ENCODE measurements around the gene VSTM2L. TPM values are rescaled to one million over a fixed set of nuclear protein-coding genes. Genes with fewer than 3 reads are reported as not detected.

VSTM2L gene
- polyA plus RNA-seq, 4 donors: 1.6 to 23.0 (median 2.2) TPM

DNA sequence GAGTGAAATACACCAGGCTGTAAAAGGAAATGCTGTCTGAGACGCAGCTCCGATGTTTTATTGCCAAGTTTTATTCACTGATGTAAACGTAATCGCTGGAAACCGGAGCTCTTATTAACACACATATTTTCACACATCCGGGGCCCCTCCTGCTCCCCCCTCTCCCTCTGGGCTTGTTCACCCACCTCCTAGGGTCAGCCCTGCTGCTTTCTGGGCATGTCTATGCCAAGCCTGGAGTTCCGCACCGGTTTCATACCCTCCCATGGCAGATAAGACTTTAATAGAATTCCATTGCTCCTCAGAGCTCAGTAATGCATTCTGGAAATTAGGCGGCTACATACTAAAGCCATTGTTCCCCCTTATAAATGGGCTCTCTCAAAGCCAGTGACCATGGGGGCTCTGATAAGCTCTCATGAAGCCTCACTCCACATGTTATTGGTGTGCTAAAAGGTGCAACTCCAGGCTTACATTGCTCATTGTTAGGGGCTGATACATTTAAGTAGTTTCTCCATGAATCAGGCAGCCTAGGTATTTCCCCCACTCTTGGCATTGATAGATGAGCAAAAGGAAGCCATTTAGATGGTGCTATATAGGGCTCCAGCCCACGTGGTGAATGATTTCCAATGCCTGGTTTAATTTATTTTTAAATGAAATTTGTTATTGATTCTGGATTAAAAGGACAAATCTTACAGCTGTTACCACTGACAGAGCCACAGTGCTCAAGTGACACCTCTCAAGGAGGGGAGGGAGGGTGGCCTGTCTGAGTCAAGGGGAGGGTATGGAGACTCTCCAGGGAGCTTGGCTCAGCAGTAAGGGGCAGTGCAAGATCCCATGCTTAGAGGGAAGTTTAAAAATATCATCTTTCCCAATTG, 4.5 kb upstream of the VSTM2L start:
- DNase-seq (ENCODE audit: low read depth in 4 of 4, low spot score in 3 of 4): no peak

DNA sequence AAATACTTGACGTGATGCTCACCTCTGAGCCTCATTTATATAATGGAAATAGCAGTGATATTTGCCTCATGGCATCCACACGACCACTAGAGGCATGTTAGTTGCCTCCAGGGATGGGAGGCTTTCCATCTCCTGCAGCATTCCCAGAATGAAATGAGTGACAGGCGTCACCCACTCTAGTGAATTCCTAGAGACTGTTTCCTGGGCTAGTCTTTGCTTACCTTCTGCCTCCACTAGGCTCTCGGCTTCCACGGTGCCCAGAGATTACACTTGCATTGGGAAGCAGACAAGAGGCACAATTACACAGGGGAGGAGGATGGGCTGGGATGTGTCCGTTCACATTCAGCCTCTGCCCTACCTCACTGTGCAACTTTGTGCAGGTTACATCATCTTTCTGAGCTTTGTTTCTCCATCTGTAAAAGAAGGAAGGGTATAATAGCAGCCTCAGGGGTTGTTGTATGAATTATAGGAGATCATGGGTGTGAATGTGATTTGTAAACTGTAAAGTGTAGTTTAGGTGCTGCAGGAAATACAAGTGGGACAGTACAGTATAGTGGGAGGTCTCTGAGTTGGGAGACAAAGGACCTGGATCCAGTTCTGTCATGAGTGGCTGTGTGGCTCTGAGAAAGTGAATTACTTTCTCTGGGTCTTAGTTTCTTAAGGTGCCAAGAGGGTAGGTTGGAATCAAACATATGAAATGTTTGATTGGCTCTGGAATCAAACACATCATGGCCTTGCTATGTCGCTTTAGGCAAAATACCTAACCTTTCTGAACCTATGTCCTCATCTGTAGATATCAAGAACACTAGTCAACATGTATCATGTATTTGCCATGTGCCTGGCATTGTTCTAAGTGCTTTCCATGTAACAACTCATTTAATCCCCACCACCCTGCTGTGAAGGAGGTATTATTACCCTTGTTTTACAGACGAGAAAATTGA, 3.6 kb upstream of the VSTM2L start:
- DNase-seq (ENCODE audit: low read depth in 4 of 4, low spot score in 3 of 4): no peak

GRCh38 chr20:37901240-37901639, 1.7 kb upstream of the VSTM2L start:
- DNase-seq (ENCODE audit: low read depth in 4 of 4, low spot score in 3 of 4): no peak

DNA sequence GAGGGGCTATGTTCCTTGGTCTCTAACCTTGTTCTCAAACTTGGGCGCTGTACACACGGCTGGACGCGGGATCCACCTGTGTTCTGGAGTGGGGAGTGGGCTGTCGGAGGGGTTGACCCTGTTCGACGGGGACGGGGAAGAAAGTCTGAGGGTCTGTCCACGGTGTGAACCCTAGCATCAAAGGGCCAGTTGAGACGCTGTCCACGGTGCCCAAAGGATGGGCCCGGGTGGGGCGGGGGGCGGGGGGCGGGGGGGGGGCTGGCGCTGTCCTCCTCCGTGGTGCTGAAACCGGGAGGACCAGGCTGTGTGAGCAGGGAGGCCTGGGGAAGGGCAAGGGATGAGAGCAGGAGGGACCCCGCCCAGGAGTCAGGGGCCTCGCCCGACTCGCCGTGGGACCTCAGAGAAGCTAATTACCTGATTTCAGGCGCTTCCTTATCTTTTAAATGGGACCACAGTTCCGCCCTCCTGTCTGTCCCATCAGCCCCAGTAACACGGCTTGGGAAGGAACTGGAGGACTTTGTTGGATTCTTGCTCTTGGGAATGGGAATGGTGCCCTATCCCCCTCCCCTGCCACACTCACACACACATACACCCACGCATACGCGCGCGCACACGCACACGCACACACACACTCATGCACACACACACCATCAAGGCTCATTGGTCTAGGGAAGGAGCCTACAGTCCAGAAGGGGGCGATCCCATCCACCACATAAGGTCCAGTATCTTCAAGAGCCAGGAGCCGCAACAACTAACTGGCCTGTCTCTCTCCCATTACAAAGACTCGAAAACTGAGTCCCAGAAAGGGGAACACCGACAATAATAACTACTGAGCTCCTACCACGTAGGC, 1.0 kb upstream of the VSTM2L start:
- no peak for DNase-seq (ENCODE audit: low read depth in 4 of 4, low spot score in 3 of 4)

GRCh38 chr20:37903317-37904007, 535 bp downstream of the VSTM2L start:
- no peak for DNase-seq (ENCODE audit: low read depth in 4 of 4, low spot score in 3 of 4)

- DNase-seq (ENCODE audit: low read depth in 4 of 4, low spot score in 3 of 4): no peak
Measured at GRCh38 chr20:37904008-37904642, 1.2 kb downstream of the VSTM2L start.

DNA sequence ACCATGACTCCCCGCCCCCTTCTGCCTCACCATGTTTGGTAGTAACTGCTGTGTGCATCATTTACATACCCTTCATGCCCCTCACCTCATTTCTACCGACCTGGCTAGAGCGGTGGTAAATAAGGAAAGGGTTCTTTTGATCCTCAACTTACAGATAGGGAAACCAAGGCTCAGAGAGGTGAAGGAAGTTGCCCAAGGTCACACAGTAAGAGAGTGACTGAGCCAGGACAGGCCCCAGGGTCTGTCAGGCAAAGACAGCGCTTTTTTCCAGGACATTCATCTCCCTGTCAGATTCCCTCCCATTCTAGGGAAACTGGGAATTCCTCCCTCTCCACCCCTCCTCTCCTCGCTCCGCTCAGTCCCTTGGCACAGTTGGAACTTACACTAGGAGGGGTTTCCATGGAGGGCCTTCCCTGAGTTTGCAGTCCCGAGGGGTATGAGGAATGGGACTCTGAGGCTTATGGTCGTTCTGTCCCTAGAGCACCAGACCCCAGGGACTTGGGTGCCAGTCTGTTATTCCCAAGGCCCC, 2.0 kb downstream of the VSTM2L start:
- DNase-seq (ENCODE audit: low read depth in 4 of 4, low spot score in 3 of 4): no peak

GRCh38 chr20:37905671-37906613, 3.0 kb downstream of the VSTM2L start:
- no peak for DNase-seq (ENCODE audit: low read depth in 4 of 4, low spot score in 3 of 4)

DNA sequence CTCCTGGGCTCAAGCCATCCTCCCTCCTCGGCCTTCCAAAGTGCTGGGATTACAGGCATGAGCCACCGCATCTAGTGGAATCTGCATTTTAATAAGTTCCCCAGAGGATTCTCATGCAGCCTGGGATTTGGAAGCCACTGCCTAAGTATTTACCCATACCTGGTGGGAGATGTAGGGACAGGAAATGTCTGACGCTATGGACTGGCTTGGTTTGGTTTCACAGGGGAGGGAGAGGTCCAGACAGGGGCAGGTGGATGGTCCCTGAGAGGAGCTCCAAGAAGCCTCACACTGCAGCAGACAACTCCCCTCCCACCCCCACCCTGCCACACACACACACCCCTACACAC, 4.4 kb downstream of the VSTM2L start:
- no peak for DNase-seq (ENCODE audit: low read depth in 4 of 4, low spot score in 3 of 4)

DNA sequence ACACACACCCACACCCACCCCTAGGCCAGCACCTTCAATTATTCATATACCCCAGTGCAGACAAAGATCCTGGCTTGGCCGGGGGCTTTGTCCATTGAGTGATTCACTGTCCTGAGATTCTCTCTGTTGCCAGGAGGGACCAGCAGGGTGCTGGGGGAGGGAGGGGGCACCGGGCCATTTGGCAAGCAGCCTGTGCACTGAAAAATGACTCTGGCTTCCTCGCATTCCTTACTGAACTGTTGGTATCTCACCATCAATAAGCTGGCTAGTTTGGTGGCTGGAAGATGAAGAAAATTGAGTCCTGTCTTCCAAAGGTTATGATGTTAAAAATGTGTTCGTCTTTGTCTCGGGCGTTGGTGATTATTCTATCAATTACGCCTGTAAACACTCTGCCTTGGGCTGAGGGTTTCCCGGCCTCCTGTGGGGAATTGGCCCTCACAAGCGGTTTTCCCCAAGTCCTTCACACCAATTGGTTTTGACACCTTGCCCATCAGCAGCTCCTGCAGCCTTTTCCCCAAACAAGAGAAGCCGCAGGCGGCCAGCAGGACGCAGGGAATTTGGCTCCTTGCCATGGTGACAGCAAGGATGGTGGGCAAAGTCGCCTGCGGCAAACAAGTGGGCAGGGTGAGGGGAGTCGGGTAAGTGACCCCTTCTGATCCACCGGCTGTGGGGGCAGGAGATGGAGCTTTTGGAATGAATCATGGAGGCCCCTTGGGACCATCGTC, 4.9 kb downstream of the VSTM2L start:
- no peak for DNase-seq (ENCODE audit: low read depth in 4 of 4, low spot score in 3 of 4)

DNA sequence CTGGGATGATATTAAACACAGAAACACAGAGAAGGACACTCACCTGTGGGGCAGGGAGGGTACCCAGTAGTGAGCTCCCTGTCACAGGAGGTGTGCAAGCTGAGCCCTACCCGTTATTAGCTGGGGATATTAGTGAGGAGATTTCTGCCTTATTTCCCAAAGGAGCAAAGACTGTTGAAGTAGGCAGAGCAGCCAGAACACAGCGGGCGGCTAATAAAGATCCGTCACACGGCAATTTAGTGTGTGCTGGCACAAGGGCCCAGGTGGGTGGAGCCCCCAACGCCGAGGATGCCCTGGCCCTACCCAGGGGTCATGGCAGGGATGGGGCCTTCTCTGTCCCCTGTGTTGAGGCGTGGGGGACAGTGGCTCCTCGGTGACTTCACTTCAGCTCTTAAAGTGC, 8.3 kb downstream of the VSTM2L start:
- no peak for DNase-seq (ENCODE audit: low read depth in 4 of 4, low spot score in 3 of 4)

DNA sequence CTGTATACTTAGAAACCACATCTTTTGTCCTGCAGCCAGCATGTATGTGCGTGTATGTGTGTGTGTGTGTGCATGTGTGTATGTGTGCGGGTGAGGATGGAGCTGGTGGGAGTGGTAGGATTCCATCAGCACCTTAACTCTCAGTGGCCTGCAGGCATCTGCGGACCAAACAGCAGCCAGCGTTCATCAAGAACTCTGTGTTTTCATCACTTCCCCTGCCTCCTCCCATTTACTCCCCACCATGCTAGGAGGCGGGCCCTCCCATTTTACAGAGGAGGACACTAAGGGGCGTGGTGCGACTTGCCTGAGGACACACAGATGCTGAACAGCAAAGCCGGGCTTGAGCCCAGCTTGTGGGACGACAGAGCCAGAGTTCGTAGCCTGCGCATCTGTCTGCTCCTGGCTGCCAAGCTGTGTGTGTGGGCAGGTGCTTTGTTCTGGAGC, 8.9 kb downstream of the VSTM2L start:
- no peak for DNase-seq (ENCODE audit: low read depth in 4 of 4, low spot score in 3 of 4)

DNA sequence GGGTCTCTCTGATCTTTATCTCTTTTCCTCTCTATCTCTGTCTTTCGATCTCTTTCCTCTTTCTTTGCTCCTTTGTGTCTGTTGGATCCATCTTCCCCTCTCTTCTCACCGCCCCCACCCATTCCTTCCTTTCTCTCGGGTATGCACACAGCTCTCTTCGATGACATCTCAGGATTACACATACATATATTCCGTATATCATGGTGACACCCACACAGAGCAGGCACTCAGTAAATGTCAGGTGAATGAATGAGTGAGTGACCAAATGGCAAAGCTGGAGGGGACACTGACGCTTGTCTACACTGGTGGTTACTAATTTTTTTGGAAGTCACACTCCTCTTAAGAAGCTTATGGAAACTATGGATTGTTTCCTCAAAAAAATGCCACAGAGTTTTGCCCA, 9.9 kb downstream of the VSTM2L start:
- no peak for DNase-seq (ENCODE audit: low read depth in 4 of 4, low spot score in 3 of 4)

DNA sequence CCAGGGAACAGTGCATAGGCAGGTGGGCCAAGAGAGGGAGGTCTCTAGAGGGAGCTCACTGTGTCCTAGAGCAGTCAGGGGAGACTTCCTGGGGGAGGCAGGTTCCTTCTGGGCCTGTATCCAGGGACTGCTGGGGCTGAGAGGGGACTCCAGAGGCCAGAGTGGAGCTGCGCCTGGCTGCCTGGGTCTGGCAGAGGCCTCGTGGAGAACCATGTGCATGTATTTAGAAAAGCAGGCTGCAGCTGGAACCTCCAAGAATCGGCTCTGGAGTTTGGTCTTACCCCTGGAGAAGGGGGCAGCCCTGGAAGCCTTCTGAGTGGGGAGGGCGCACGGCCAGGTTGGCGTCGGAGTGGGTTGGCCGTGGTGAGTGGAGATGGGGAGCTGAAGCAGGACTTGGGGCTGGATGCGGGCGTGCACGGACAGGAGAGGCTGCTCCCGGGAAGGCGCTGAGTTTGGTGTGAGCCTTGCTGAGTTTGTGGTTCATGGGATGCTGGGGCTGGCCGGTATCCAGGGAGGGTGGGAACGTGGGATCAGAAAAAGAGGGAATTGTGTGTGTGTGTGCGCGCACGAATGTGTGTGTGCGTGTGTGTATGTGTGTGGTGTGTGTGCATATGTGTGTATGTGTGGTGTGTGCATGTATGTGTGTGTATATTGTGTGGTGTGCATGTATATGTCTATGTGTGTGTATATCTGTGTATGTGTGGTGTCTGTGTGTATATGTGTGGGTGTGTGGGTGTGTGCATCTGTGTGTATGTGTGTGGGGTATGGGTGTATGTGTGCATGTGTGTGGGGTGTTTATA, 10.8 kb downstream of the VSTM2L start:
- no peak for DNase-seq (ENCODE audit: low read depth in 4 of 4, low spot score in 3 of 4)

DNA sequence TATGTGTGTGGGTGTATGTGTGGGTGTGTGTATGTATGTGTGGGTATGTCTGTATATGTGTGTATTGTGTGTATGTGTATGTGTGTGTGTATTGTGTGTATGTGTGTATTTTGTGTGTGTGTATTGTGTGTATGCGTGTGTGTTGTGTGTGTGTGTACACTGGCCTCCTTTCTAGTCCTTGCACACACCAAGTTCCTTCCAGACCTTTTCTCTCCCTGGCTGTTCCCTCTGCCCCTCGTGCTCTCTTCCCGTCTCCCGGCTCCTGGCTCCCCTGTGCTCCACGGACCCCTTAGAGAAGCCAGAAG, 11.4 kb downstream of the VSTM2L start:
- DNase-seq (ENCODE audit: low read depth in 4 of 4, low spot score in 3 of 4): no peak

DNA sequence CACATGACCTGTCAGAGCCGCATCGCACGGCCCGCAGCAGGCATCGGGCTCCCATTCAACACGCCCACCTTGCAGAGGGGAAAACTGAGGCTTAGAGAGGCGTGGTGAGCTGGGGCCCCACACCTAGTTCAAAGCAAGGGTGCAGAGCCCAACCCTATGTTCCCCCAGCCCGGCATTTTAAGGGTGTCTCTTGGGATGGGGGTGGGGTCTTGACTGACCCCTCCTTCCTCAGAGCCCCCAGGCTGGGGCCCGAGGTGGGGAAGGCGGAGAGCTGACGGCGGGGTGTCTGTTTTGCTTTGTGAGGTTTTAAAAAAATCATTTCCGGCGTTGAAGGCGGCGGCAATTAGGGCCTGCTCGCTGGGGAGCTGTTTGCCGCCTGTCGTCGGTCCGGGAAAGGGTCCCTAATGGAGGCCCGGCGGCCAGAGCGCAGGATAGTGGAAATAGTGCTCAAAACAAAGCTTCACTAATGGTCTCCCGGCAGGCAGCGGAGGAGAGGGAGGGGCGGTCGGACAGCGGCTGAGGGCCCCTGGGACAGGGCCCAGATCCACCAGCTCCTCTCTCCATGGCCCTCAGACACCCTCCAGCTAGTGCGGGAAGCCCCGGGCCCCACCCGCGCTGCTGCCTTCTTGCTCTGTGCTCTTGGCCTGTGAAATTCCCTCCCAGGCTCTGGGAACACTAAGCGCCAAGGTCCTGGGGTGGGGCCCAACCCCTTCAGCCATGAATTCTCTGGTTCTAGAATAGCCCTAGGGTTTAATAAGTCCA, 11.9 kb downstream of the VSTM2L start:
- no peak for DNase-seq (ENCODE audit: low read depth in 4 of 4, low spot score in 3 of 4)

Measured in left renal pelvis (tissue), 4 donors.